Endothelial cell (in vitro differentiated cells): ENCODE results near the gene SMIM41. TPM values are rescaled to one million over a fixed set of nuclear protein-coding genes. Genes with fewer than 3 reads are reported as not detected.

Experiments used
- DNase-seq: peaks from one replicate; pipeline ENCODE4 v3.0.0; 2021; ENCODE audit warnings: low spot score
- H3K27ac Mint-ChIP-seq: one replicate; pipeline ENCODE4 v1.8.0; 2021; ENCODE audit warnings: mixed read lengths, inconsistent platforms; ENCODE audit not compliant: unreplicated experiment
- H3K27me3 Mint-ChIP-seq: one replicate; pipeline ENCODE4 v1.8.0; 2021; ENCODE audit warnings: mild to moderate bottlenecking, moderate library complexity, mixed read lengths, inconsistent platforms; ENCODE audit not compliant: unreplicated experiment
- H3K36me3 Mint-ChIP-seq: one replicate; pipeline ENCODE4 v1.8.0; 2021; ENCODE audit warnings: mild to moderate bottlenecking, low read depth, mixed read lengths, inconsistent platforms; ENCODE audit not compliant: unreplicated experiment
- H3K4me1 Mint-ChIP-seq: one replicate; pipeline ENCODE4 v1.8.0; 2021; ENCODE audit warnings: mild to moderate bottlenecking, mixed read lengths, inconsistent platforms; ENCODE audit not compliant: unreplicated experiment
- H3K4me3 Mint-ChIP-seq: one replicate; pipeline ENCODE4 v1.8.0; 2021; ENCODE audit warnings: mild to moderate bottlenecking, mixed read lengths, inconsistent platforms; ENCODE audit not compliant: unreplicated experiment
- H3K9me3 Mint-ChIP-seq: one replicate; pipeline ENCODE4 v1.8.0; 2021; ENCODE audit warnings: mixed read lengths, inconsistent platforms; ENCODE audit not compliant: unreplicated experiment
- CTCF ChIP-seq: fragments of 200-600 bp; sonication (generic); IDR thresholded peaks from one replicate; pipeline ENCODE4 v1.5.0; 2021; ENCODE audit warnings: antibody characterized with exemption; ENCODE audit not compliant: unreplicated experiment
- total RNA-seq: library from RNA; stranded (reverse); fragmentation: NEBNext Ultra II Directional; extraction: Animal tissue kit (Norgen Biotek cat#: 25700); gene quantifications from one replicate; pipeline ENCODE4 v1.2.1, GENCODE V29; 2021; ENCODE audit not compliant: unreplicated experiment

SMIM41 gene
- total RNA-seq, 1 donor from 2014 or later: not detected

DNA sequence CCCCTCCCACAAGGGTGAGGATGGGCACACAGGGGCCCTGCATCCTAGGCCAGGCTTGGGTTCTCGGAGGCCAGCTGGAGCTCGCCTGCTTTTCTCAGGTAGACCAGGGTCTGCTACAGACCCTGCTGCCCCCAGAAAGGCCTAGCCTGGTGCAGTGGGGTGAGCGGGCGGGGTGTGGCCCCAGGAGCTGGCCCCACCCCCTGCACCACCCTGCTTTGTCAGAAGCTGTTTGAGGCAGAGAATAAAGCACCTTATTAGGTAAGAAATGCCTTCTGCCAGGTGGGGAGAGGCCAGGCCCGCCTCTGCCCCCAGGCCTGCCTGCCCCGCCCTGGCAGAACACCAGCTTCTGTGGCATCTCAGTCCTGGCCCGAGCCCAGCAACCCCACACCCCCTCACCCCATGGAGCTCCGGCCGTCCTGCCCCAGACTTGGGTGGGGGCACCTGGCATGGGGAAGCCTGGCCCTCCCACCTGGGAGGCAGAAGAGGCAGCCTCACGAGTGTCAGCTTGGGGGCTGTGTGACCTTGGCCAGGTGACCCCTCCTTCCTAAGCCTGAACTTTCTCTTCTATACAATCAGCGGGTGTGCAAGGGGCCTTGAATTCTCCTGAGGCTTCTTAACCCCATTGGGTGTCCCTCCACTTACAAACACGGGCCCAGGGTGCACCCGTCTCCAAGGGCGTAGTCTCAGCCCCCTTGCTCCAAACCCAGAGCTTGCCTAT is 69.1 kb downstream of the SMIM41 start:
- no peaks in the 10 kb centered on the region for H3K36me3 Mint-ChIP-seq
- peaks cover 30% of the 10 kb centered on the region for H3K4me1 Mint-ChIP-seq
- no peak for DNase-seq
- H3K27me3 Mint-ChIP-seq: peaks cover 3% of the 10 kb centered on the region
- TF ChIP-seq CTCF: no peak
- H3K9me3 Mint-ChIP-seq: no peaks in the 10 kb centered on the region
- no peak overlapping the region for H3K27ac Mint-ChIP-seq
- H3K4me3 Mint-ChIP-seq: no peak overlapping the region

DNA sequence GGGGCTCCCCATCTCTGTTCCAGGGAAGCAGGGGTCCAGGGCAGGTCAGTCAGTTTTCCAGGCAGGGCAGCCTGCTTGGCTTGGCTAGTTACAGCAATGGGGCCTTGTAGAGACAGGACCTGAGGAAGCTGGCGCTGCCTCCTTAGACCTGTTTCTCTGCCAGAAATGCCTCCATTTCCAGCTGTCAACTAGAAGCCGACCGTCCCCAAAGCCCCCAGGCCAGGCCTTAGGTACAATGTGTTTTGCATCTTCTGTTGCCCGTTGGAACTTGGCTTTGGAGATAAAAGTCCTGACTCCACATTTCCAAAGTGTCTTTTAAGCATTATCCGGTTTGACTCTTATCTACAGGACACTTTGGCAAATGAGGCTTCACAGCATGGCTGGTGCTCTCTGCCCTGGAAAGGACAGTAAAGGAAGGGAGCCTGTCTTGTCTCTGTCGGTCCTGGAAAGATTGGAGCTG is 69.7 kb downstream of the SMIM41 start:
- Mint-ChIP-seq H3K9me3 (no peaks in the 10 kb centered on the region), H3K27me3 (peaks cover 3% of the 10 kb centered on the region), H3K36me3 (no peaks in the 10 kb centered on the region), H3K27ac (no peak overlapping the region), H3K4me3 (no peak overlapping the region), H3K4me1 (peaks cover 26% of the 10 kb centered on the region)
- no peak for TF ChIP-seq CTCF
- no peak for DNase-seq

- no peak overlapping the region for H3K27ac Mint-ChIP-seq
- no peak for TF ChIP-seq CTCF
- H3K36me3 Mint-ChIP-seq: no peaks in the 10 kb centered on the region
- no peak overlapping the region for H3K4me3 Mint-ChIP-seq
- no peak for DNase-seq
- peaks cover 26% of the 10 kb centered on the region for H3K4me1 Mint-ChIP-seq
- no peaks in the 10 kb centered on the region for H3K27me3 Mint-ChIP-seq
- H3K9me3 Mint-ChIP-seq: no peaks in the 10 kb centered on the region
Measured at GRCh38 chr12:52149651-52150241, 70.2 kb downstream of the SMIM41 start.

GRCh38 chr12:52151153-52151836 is 71.8 kb downstream of the SMIM41 start:
- TF ChIP-seq CTCF: no peak
- no peak overlapping the region for H3K4me3 Mint-ChIP-seq
- H3K36me3 Mint-ChIP-seq: no peaks in the 10 kb centered on the region
- no peak for DNase-seq
- H3K27me3 Mint-ChIP-seq: no peaks in the 10 kb centered on the region
- H3K27ac Mint-ChIP-seq: peak overlapping the region; percentile 21
- H3K9me3 Mint-ChIP-seq: no peaks in the 10 kb centered on the region
- peaks cover 20% of the 10 kb centered on the region for H3K4me1 Mint-ChIP-seq
